ENCODE data around the gene AGPAT3. TPM values are rescaled to one million over a fixed set of nuclear protein-coding genes. Genes with fewer than 3 reads are reported as not detected.
A peak's percentile ranks its signal among the peaks of the same experiment; 100 is the strongest.

AGPAT3 gene
- total and polyA plus RNA-seq, 2 experiments from 2014 or later, result 41.0 to 51.2 TPM

DNA sequence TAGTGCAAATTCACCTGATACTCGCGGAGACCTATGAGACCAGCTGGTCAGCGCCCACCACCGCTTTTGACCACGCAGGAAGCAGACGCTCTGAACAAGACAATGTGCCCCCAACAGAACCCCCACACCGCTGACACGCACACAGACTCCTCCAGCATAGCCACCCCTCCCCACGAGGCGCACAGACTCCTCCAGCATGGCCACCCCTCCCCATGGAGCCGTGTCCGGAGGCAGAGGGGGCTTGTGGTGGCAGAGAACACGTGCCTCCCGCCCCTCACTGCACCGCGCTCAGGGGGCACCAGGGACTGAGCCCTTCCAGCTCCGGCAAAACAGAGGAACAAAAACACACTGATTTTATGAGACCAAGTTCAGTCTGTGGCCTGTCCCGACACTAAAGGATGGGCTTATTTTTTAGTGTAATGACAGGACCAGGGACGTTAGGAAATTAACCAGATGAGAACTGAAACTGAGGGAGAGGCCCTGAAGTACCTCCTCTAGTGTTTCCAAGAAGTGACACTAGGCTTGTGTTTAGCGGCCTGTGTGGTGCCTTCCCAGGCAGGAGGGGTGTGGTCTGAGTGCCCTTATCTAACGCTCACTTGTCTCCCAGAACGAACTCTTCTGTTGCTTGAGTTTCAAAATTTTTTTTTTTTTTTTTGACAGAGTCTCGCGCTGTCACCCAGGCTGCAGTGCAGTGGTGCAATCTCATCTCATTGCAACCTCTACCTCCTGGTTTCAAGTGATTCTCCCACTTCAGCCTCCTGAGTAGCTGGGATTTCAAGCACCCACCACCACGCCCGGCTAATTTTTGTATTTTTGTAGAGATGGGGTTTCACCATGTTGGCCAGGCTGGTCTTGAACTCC, 10.0 kb upstream of the AGPAT3 start:
- WGBS (ENCODE audit: low lambda C conversion rate, missing lambda C conversion rate), result 78% methylated on average over 25 of the region's 26 CpGs
- Histone ChIP-seq H3K4me2 (no peak overlapping the region), H3K9me3 (ENCODE audit: low read depth) (no peaks in the 10 kb centered on the region), H3K4me3 (no peak overlapping the region), H3K79me2 (no peaks in the 10 kb centered on the region), H3K9me2 (replicated peaks; ENCODE audit: insufficient read depth) (no peaks in the 10 kb centered on the region), H2AFZ (no peak overlapping the region), H3K27ac (no peak overlapping the region), H3K36me3 (replicated peaks; ENCODE audit: insufficient read depth, low read depth) (no peaks in the 10 kb centered on the region), H3K4me1 (ENCODE audit: insufficient read depth) (peaks cover 2% of the 10 kb centered on the region), H3K27me3 (no peaks in the 10 kb centered on the region), H4K20me1 (ENCODE audit: insufficient read depth, poor library complexity, severe bottlenecking) (no peaks in the 10 kb centered on the region)
- peak; percentile 28 for DNase-seq (ENCODE audit: low spot score)
- TF ChIP-seq CTCF (IDR thresholded peaks at IDR 0.05; ENCODE audit: poor library complexity), result no peak
- TF ChIP-seq EZH2phosphoT487 (IDR thresholded peaks at IDR 0.05; ENCODE audit: low read depth, severe bottlenecking, unreplicated experiment), result no peak
- no peak for TF ChIP-seq EZH2 (IDR thresholded peaks at IDR 0.05; ENCODE audit: borderline replicate concordance)

- Histone ChIP-seq H2AFZ (no peak overlapping the region), H3K4me3 (no peak overlapping the region), H3K27me3 (no peaks in the 10 kb centered on the region), H3K4me2 (no peak overlapping the region), H3K4me1 (ENCODE audit: insufficient read depth) (peaks cover 4% of the 10 kb centered on the region), H3K9me3 (ENCODE audit: low read depth) (no peaks in the 10 kb centered on the region), H4K20me1 (ENCODE audit: insufficient read depth, poor library complexity, severe bottlenecking) (no peaks in the 10 kb centered on the region), H3K9me2 (replicated peaks; ENCODE audit: insufficient read depth) (no peaks in the 10 kb centered on the region), H3K79me2 (no peaks in the 10 kb centered on the region), H3K36me3 (replicated peaks; ENCODE audit: insufficient read depth, low read depth) (no peaks in the 10 kb centered on the region), H3K27ac (no peak overlapping the region)
- TF ChIP-seq EZH2phosphoT487 (IDR thresholded peaks at IDR 0.05; ENCODE audit: low read depth, severe bottlenecking, unreplicated experiment) (no peak), CTCF (IDR thresholded peaks at IDR 0.05; ENCODE audit: poor library complexity) (no peak), EZH2 (IDR thresholded peaks at IDR 0.05; ENCODE audit: borderline replicate concordance) (no peak)
- DNase-seq (ENCODE audit: low spot score), result no peak
- 95% methylated on average over 10 of the region's 10 CpGs for WGBS (ENCODE audit: low lambda C conversion rate, missing lambda C conversion rate)
These were observed 9.1 kb upstream of the AGPAT3 start for GRCh38 chr21:43855955-43856354.

DNA sequence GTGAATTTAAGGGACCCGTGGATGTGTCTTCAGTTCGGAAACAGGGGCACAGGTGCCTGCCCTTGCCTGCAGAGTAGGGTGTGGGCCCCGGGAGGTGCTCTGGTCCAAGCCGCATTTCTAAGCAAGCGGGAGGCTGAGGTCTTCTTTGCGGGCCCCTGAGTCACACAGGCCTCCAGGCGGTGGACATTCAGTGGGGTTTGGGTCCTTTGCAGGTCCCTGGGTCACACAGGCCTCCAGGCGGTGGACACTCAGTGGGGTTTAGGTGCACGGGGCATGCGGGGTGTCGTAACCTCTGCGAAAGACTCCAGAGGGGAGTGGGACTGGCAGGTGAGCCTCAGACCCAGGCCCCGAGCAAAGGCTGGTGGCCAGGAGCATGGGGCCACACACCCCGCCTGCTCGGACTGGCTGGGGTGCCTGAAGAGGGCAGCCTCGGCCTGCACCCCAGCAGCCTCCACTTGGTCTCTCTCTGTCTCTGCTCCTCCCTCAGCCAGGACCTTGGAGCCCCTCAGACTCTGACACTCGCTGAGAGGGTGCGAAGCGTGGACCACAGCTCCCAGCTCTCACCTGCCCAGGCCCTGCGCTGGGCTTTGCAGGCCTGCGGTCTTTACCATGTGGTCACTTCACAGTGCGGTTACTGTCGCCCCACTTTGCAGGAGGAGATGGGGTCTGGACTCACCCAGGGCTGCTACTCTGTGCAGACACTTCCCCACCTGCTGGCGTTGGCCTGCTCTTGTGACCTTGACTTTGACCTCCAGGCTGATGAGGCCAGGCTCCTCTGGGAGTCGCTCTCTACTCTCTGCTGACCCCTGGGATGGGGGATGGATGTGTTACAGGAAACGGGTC, 6.0 kb upstream of the AGPAT3 start:
- DNase-seq (ENCODE audit: low spot score), result no peak
- Histone ChIP-seq H4K20me1 (ENCODE audit: insufficient read depth, poor library complexity, severe bottlenecking) (no peaks in the 10 kb centered on the region), H3K4me2 (no peak overlapping the region), H3K27me3 (no peaks in the 10 kb centered on the region), H3K27ac (no peak overlapping the region), H2AFZ (no peak overlapping the region), H3K9me2 (replicated peaks; ENCODE audit: insufficient read depth) (no peaks in the 10 kb centered on the region), H3K79me2 (peaks cover 7% of the 10 kb centered on the region), H3K4me1 (ENCODE audit: insufficient read depth) (peaks cover 4% of the 10 kb centered on the region), H3K9me3 (ENCODE audit: low read depth) (no peaks in the 10 kb centered on the region), H3K4me3 (no peak overlapping the region), H3K36me3 (replicated peaks; ENCODE audit: insufficient read depth, low read depth) (no peaks in the 10 kb centered on the region)
- 91% methylated on average over 26 of the region's 26 CpGs for WGBS (ENCODE audit: low lambda C conversion rate, missing lambda C conversion rate)
- TF ChIP-seq EZH2phosphoT487 (IDR thresholded peaks at IDR 0.05; ENCODE audit: low read depth, severe bottlenecking, unreplicated experiment), result no peak
- TF ChIP-seq EZH2 (IDR thresholded peaks at IDR 0.05; ENCODE audit: borderline replicate concordance), result no peak
- no peak for TF ChIP-seq CTCF (IDR thresholded peaks at IDR 0.05; ENCODE audit: poor library complexity)

Measured in hepatocyte (in vitro differentiated cells).